HG03439 (cell line): ENCODE measurements around the gene CILP2.

Source experiments
- ATAC-seq: cut with Tn5 transposase; IDR thresholded peaks from one replicate; pipeline ENCODE4 v1.9.1; 2021; ENCODE audit warnings: mild to moderate bottlenecking, moderate library complexity; ENCODE audit not compliant: unreplicated experiment

Gene CILP2

GRCh38 chr19:19543640-19544039 lies 5.6 kb downstream of the CILP2 start:
- no peak for ATAC-seq

- no peak for ATAC-seq
Observed at GRCh38 chr19:19544257-19544953, 6.3 kb downstream of the CILP2 start.

GRCh38 chr19:19544954-19545591 lies 7.0 kb downstream of the CILP2 start:
- ATAC-seq, result no peak

GRCh38 chr19:19545707-19546106 lies 7.6 kb downstream of the CILP2 start:
- no peak for ATAC-seq

GRCh38 chr19:19546751-19547162 lies 8.7 kb downstream of the CILP2 start:
- ATAC-seq, result no peak

- no peak for ATAC-seq
Observed at GRCh38 chr19:19547674-19548336, 9.7 kb downstream of the CILP2 start.

GRCh38 chr19:19548915-19549759 lies 11.1 kb downstream of the CILP2 start:
- ATAC-seq, result no peak

- no peak for ATAC-seq
Observed at GRCh38 chr19:19549804-19550464, 11.9 kb downstream of the CILP2 start.

GRCh38 chr19:19550485-19550929 lies 12.4 kb downstream of the CILP2 start:
- ATAC-seq, result no peak

- ATAC-seq, result no peak
Observed at GRCh38 chr19:19550972-19551852, 13.1 kb downstream of the CILP2 start.

GRCh38 chr19:19551853-19552192 lies 13.8 kb downstream of the CILP2 start:
- no peak for ATAC-seq

- no peak for ATAC-seq
Observed at GRCh38 chr19:19552798-19553197, 14.7 kb downstream of the CILP2 start.

- no peak for ATAC-seq
Observed at GRCh38 chr19:19553670-19554069, 15.6 kb downstream of the CILP2 start.

- ATAC-seq, result no peak
Observed at GRCh38 chr19:19554074-19555023, 16.3 kb downstream of the CILP2 start.

GRCh38 chr19:19558055-19558454 lies 20.0 kb downstream of the CILP2 start:
- ATAC-seq, result no peak

GRCh38 chr19:19558636-19559035 lies 20.6 kb downstream of the CILP2 start:
- no peak for ATAC-seq

GRCh38 chr19:19559931-19560330 lies 21.9 kb downstream of the CILP2 start:
- ATAC-seq, result no peak

- ATAC-seq, result no peak
Observed at GRCh38 chr19:19561946-19562664, 24.0 kb downstream of the CILP2 start.
